ENCODE data around the gene HSPA6.

The HSPA6 gene

GRCh38 chr1:161497961-161498360 is 26.4 kb upstream of the HSPA6 start:
- no peak overlapping the region for H3K4me3 ChIP-seq (replicated peaks in 1 of 2; ENCODE audit: low read depth in 2 of 2, low read length in 2 of 2)
- no peak for TF ChIP-seq CTCF (IDR thresholded peaks at IDR 0.05; ENCODE audit: low read depth, low read length)
- no peak for DNase-seq (ENCODE audit: low read depth in 2 of 2)

DNA sequence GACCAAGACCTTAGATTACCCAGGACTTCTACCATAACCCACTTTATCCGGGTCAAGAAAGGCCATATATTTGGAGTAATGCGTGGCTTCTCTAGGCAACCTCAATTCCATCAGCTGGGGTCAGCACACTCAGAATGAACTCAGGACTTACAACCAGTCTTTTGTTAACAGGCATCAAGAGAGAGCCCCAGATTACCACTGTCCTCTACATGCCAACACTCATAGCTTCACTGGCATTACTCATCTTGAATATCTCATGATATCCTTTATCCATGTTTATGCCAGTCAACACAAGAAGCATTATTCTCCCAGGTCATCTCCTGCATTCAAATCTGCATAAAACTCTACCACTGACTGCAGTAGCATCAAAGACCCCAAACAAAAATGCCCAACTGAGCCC is 25.7 kb upstream of the HSPA6 start:
- no peak overlapping the region for H3K4me3 ChIP-seq (replicated peaks in 1 of 2; ENCODE audit: low read depth in 2 of 2, low read length in 2 of 2)
- DNase-seq (ENCODE audit: low read depth in 2 of 2): no peak
- no peak for TF ChIP-seq CTCF (IDR thresholded peaks at IDR 0.05; ENCODE audit: low read depth, low read length)

GRCh38 chr1:161499099-161500039 is 25.0 kb upstream of the HSPA6 start:
- DNase-seq (ENCODE audit: low read depth in 2 of 2): peak; percentile 29 to 37
- no peak for TF ChIP-seq CTCF (IDR thresholded peaks at IDR 0.05; ENCODE audit: low read depth, low read length)
- H3K4me3 ChIP-seq (replicated peaks in 1 of 2; ENCODE audit: low read depth in 2 of 2, low read length in 2 of 2): no peak overlapping the region

DNA sequence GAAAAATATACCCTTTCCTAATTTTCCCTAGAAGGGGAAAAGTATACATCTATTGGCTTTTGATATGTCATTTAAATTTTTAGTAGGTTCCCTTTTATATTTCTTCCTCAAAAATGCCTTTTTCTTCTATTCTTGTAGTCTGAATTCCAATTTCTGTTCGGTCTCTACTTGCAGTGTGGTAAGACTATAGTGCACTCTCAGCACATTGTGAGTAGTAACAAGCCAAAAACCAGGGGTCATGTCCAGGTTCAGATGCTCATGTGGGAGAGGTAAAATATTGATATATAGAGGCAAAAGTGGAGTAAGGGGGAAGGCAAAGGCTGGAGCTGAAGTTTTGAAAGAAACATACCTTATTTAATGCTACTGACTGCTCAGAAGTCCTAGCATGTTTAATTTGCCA is 23.1 kb upstream of the HSPA6 start:
- no peak for DNase-seq (ENCODE audit: low read depth in 2 of 2)
- H3K4me3 ChIP-seq (replicated peaks in 1 of 2; ENCODE audit: low read depth in 2 of 2, low read length in 2 of 2): no peak overlapping the region
- TF ChIP-seq CTCF (IDR thresholded peaks at IDR 0.05; ENCODE audit: low read depth, low read length): no peak

- TF ChIP-seq CTCF (IDR thresholded peaks at IDR 0.05; ENCODE audit: low read depth, low read length): no peak
- DNase-seq (ENCODE audit: low read depth in 2 of 2): no peak
- no peak overlapping the region for H3K4me3 ChIP-seq (replicated peaks in 1 of 2; ENCODE audit: low read depth in 2 of 2, low read length in 2 of 2)
Observed at GRCh38 chr1:161502181-161502580, 22.2 kb upstream of the HSPA6 start.

DNA sequence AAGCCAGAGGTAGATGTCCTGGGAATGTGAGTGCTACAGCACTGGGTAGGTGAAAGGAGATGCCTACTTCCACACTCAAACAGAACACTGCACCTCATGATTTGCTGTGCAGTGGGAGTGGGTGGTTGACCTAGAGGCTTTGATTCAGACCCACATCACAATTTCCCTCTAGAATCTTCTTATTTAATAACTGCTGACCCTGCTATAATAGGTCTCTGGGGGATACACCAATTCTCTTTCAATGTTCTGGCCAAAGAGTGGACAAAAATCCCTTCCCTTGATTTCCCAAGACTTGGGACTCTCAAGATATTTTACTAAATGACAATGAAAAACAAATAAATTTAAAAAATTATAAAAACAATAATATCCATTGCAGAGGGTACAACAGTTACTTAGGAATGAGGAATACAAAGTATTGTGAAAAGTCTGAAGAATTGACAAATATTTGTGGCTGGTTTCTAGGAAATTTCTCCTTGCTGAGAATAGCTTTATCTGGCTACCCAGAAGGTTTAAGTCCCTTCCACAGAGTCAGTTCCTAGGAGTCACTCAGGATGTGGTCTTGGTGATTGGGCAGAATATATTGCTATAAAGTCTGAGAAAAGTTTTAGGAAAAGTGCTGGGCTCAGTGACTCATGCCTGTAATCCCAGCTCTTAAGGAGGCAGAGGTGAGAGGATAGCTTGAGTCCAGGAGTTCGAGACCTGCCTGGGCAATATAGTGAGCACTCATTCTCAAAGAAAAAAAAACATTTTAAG is 21.5 kb upstream of the HSPA6 start:
- H3K4me3 ChIP-seq (replicated peaks in 1 of 2; ENCODE audit: low read depth in 2 of 2, low read length in 2 of 2): no peak overlapping the region
- DNase-seq (ENCODE audit: low read depth in 2 of 2): peak; percentile 30 to 57
- TF ChIP-seq CTCF (IDR thresholded peaks at IDR 0.05; ENCODE audit: low read depth, low read length): no peak

Data from cardiac fibroblast (primary cell).